COLO668 (cell line): Measurements from ENCODE around the gene BORCS5.
"Not testable (repeated sequence)": the region's sequence is repeated elsewhere in the genome, so short reads cannot be mapped to it uniquely, and the experiment has no call there.

Source experiments
- DNase-seq: peaks from one replicate; lab custom pipeline; 2025; ENCODE audit not compliant: unreplicated experiment; lab: John Stamatoyannopoulos, UW

BORCS5 gene

DNA sequence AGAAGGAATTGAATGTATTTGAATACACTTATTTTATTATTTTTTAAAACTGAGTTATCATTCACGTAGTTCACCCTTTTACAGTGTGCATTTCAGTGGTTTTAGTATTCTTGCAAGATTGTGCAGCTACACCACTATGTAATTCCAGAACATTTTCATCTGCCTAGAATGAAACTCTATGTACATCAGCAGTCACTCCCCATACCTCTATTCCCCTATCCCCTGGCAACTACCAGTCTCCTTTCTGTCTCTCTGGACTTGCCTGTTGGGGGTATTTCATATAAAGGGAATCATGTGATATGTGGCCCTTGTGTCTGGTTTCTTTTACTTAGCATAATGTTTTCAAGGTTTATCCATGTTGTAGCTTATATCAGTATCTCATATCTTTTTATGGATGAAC, 96.8 kb downstream of the BORCS5 start:
- no peak for DNase-seq

- DNase-seq: no peak
These were observed 97.4 kb downstream of the BORCS5 start for GRCh38 chr12:12454315-12454714.

GRCh38 chr12:12456637-12457036, 99.8 kb downstream of the BORCS5 start:
- DNase-seq: no peak

- DNase-seq: no peak
These were observed 104.4 kb downstream of the BORCS5 start for GRCh38 chr12:12460935-12461922.

DNA sequence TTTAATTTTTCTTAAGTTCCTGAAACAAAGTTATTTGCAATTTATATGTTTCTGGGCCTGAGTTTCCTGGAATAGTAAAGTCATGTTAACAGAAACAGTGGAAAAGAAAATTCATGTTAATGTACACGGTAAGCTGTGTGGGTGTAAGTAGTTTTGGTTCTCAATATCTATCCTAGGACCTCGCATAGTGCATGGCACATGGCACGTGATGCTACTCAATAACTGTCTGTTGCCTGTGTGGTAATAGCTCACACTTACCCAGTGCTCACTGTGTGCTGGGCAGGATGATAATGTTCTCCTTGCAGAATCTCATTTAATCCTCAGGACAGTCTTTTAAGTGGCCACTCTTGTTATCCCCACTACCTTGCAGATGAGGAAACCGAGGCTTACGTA, 105.0 kb downstream of the BORCS5 start:
- no peak for DNase-seq

- no peak for DNase-seq
These were observed 108.6 kb downstream of the BORCS5 start for GRCh38 chr12:12465522-12465921.

DNA sequence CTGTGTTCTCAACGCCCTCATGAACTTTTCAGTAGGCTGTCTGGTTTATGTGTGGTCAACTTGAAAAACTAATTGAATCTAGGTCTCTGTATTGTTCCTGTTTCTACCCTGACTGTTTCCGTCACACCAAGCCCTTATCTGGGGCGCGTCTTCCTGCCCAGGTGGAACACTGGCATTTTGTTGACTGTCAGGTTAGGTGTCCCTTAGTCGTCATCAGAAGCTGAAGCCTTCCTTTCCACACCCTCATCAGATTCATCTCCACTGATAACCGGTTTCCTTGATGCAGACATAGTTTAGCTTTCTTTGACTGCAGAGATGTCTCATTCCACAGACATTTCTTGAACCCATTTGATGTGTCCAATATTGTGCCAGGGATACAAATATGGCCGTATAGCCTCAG, 109.3 kb downstream of the BORCS5 start:
- no peak for DNase-seq

DNA sequence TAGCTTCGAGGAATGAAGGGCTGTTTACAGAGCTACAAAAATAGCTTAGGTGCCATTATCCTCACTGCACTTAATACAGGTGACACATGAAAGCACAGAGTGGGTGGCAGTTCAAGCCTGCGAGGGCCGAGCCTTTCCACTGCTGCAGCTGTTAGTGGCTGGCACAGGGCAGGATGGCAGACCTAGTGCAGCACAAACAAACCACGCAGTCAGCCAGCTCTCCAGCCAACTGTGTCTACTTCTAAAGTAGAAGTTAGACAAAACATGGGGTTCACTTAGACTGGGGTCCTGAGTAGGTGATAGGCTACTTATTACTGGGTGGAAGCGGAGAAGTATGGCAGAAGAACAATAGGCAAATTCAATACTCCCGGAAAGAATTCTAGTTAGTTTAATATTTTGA, 110.4 kb downstream of the BORCS5 start:
- DNase-seq: no peak

DNA sequence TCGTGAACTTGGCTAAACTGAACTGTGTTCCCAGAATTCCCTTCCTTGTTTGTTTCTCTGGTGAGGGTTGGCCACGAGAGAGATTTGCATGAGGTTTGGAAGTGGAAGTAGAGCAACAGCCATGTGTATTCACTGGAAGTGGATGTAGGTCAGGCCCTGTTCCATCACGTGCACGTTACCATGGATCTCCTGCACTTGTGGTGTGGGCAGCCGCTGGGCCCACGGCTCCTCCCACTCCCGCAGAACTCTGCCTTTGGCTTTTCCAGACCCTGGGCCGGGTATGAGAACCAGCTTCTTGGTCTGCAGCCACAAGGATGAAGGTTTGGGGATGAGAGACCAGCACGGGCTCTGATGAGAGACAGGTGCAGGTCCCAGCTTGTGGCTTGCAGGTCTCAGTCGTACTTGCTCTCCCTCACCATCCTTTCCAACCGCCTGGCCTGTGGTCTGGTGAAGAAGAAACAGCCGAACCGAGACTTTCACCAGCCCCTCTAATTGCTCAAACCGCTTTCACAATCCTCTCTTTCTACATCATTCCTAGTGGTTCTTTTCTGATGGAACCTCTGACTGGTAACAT, 110.9 kb downstream of the BORCS5 start:
- no peak for DNase-seq

DNA sequence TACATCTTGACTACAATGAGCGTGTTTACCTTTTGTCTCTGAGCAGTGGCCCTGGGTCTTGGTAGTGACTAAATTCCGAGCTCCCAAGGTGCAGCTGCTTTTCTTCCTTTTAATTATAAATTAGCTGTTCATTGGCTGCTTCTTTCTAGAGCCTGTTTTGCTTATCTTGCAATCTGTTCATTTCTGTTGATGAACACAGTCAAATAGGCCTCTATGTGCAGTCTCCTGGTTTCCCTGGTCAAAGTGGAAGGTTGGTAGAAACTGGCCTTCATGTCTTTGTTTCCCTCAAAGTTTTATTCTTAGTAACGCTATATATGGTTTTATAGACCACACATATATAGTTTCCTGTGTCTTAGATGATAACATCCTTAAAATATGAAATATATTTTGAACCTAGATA, 111.7 kb downstream of the BORCS5 start:
- no peak for DNase-seq

DNA sequence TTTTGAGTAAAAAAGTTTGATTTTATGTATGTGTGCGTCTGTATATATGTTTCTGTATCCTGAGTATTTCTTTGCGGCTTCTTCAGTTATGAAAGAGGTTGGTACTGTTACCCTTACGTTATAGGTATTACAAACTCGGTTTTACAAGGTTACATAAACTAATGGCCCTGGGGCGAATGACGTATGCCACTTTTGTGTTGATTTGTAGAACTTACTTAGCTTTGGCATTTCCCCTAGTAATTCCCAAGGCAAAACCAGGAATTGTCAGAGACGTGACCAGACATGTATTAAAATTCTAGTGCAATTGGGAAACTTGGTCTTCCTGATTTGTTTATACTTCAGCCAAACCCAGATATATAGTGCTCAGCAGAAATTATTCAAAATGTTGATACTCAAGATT, 112.5 kb downstream of the BORCS5 start:
- no peak for DNase-seq

- DNase-seq: no peak
These were observed 114.0 kb downstream of the BORCS5 start for GRCh38 chr12:12470751-12471306.

- not testable (repeated sequence) for DNase-seq
These were observed 115.4 kb downstream of the BORCS5 start for GRCh38 chr12:12471982-12472961.

DNA sequence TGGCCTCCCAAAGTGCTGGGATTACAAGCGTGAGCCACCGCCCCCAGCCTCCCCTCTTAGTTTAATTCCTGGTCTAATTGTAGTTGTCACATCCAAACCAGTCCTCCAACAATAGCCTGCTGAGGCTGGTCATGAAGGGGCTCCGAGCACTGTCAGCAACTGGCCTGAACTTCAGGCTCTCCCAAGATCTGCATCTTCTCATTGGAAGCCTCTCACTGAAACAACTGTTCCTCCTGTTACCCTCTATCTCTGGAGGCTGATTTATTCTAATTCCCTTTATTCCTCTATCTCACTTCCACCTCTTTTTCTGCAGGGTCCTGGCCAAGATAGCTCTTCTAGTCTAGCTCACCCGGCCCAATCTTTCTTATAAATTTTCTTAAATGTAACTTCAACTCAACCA, 116.3 kb downstream of the BORCS5 start:
- DNase-seq: no peak

- no peak for DNase-seq
These were observed 117.6 kb downstream of the BORCS5 start for GRCh38 chr12:12474471-12474928.

DNA sequence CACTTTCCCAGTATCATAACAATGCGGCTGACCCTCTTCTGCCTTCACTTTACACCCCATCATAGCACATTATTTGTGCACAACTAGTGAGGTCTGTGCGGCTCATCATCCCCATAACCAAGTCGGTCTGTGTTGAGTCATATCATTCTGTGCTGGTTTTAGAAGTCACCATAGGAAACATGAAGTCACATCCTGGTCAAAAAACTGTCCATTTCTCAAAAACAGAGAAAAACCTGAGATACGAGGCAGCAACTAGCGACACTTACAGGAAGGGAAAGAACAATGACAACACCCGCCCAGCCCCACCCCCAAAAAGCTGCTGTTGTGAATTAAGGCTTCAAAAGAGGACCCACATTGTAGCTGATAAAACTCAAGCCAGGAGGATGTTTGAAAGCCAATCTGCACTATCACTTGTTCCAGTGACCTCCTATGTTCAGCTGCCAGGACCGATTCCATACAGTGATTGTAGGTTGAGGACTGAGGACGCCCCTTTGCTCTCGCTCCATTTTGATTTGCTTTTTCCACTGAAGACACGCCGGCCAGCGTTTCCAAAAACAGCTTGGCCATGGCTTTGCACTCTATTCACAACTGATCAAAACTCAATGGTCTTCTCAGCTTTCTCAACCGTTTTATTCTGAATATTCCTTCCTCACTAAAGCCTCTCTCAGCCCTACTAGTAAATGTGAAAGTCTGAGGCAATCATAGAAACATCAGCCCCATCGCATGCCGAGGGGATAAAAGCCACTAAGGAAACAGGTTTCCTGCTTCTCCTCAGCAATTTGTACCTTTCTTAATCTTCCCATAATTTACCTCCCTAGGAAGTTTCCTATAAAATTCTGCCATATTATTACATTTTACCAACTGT, 118.3 kb downstream of the BORCS5 start:
- DNase-seq: no peak

GRCh38 chr12:12476857-12477531, 120.1 kb downstream of the BORCS5 start:
- no peak for DNase-seq

DNA sequence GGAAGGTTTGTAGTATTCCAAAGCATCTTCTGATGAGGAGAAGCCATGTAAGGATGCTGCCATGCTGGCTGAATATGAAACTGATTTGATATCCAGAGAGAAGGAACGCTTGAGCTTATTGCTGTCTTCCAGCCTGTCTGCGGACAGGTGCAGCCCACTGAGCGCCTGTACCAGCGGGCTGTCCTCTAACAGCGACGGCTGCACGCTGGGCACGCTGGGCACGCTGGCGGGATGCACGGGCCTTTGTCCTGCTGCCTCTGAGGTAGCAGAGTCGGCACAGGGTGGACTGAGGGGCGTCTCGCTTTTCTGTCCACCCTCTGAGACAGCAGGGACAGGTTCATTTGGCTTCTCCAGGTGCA, 120.6 kb downstream of the BORCS5 start:
- DNase-seq: no peak

DNA sequence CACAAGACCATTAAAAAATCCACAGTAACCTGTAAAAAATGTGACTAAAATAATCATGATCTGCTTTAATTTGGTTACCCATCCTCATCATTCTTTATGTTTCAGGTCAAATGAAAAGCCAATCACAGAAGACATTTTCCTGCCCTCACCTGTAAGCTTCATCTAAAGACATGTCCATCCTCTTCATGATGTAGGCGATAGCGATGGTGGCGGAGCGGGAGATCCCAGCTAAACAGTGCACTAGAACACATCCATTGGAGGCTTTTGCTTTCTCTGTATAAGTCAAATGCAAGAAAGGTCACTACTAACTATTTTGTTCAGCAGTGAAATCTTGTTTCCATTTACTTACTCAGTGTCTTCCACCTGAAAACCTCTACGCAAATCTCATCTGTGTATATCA, 123.2 kb downstream of the BORCS5 start:
- DNase-seq: no peak
